Coronary artery (tissue), 2 donors: Measurements from ENCODE around the gene APEX1.
A peak's percentile ranks its signal among the peaks of the same experiment; 100 is the strongest.

Experiments
- DNase-seq: peaks from one replicate; pipeline ENCODE4 v3.0.0-alpha.2; 2017; ENCODE audit warnings: low spot score
- H3K27ac ChIP-seq, 2 donors: fragments of 200-600 bp; sonication (generic); one replicate each; pipeline ENCODE4 v1.5.1; 2016 to 2019
- H3K4me3 ChIP-seq: fragments of 200-600 bp; sonication (generic); 2 replicates; pipeline ENCODE4 v1.5.1; 2016; ENCODE audit warnings: mild to moderate bottlenecking, moderate library complexity
- TF ChIP-seq, protein P1 (sequence below): fragments of 200-600 bp; sonication (generic); IDR thresholded peaks from one replicate; pipeline ENCODE4 v1.5.1; 2019; ENCODE audit warnings: antibody characterized with exemption

Gene APEX1

DNA sequence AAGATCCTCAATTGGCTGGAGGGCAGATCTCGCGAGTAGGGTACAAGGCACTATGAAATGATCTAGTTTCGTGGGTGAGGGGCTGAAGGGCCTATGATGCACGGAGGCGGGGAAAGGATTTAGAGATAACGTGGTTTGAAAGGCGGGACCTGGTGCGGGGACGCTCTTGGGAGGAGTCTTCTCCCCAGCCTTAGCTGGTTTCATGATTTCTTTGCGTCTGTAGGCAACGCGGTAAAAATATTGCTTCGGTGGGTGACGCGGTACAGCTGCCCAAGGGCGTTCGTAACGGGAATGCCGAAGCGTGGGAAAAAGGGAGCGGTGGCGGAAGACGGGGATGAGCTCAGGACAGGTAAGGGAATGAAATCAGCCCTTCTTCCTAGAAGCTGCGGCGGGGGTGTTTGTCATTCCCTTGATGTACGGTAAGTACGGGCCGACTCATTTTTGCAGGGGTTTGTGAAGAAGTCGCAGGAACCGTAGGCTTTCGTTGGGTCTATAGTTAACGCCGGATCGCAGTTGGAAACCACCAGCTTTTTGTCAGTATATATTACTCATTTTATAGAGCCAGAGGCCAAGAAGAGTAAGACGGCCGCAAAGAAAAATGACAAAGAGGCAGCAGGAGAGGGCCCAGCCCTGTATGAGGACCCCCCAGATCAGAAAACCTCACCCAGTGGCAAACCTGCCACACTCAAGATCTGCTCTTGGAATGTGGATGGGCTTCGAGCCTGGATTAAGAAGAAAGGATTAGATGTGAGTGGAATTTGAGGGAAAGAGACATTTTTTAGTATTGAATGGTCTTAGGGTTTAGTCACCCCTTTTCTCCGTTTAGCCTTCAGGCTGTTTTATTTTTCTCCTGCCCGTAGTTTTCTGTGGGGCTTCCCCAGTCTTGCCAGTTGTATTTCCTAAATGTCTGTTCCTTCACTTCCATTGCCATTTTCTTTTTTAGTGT lies 602 bp downstream of the APEX1 start:
- Histone ChIP-seq H3K27ac (peak overlapping the region; percentile 89 to 90), H3K4me3 (peak overlapping the region; percentile 84)
- DNase-seq, result no peak
- TF ChIP-seq, protein P1, sequence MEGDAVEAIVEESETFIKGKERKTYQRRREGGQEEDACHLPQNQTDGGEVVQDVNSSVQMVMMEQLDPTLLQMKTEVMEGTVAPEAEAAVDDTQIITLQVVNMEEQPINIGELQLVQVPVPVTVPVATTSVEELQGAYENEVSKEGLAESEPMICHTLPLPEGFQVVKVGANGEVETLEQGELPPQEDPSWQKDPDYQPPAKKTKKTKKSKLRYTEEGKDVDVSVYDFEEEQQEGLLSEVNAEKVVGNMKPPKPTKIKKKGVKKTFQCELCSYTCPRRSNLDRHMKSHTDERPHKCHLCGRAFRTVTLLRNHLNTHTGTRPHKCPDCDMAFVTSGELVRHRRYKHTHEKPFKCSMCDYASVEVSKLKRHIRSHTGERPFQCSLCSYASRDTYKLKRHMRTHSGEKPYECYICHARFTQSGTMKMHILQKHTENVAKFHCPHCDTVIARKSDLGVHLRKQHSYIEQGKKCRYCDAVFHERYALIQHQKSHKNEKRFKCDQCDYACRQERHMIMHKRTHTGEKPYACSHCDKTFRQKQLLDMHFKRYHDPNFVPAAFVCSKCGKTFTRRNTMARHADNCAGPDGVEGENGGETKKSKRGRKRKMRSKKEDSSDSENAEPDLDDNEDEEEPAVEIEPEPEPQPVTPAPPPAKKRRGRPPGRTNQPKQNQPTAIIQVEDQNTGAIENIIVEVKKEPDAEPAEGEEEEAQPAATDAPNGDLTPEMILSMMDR, result no peak

GRCh38 chr14:20456971-20457370 lies 1.9 kb downstream of the APEX1 start:
- H3K27ac ChIP-seq, result no peak overlapping the region
- no peak for DNase-seq
- TF ChIP-seq, protein P1, result no peak
- no peak overlapping the region for H3K4me3 ChIP-seq

DNA sequence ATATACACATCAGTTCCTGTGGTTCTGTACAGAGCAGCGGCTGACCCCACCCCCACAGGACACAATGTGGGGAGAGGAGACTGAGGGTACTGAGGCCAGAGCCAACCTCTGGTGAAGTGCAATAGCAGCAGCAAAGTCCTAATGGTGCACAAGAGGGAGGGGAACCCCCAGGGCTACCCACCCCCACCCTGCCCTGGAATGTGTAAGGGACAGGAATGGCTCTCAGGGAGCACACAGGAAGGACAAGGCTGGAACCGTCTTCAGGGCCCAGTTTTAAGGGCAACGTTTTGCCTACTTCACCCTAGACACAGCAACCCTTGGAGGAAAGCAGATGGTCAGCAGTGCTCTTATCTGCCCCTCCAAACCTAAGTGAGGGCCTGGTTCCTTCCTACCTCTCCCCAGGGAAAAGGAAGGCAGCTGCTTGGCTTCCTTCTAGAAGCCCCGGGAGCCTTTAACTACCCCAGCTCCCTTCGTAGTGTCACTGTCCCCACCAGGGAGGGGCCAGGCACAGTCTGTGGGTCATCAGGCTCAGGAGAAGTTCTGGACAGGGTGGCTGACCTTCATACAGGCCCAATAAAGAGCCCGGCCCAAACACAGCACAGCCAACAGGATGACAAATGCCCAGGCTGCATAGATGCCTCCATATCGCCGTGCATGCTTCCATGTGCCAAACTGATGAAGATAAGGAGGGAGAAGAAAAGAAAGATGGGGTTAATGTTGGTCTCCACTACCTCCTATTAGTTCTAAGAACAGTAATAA lies 3.2 kb downstream of the APEX1 start:
- TF ChIP-seq, protein P1, result no peak
- no peak for DNase-seq
- peak overlapping the region in 1 of 2 donors; percentile 10 for H3K27ac ChIP-seq
- H3K4me3 ChIP-seq, result no peak overlapping the region

- no peak for DNase-seq
- TF ChIP-seq, protein P1, result no peak
Observed at GRCh38 chr14:20460458-20461224, 5.6 kb downstream of the APEX1 start.

GRCh38 chr14:20461225-20462141 lies 6.5 kb downstream of the APEX1 start, which contains the start of gene PIP4P1:
PIP4P1 (minus strand) TSS chr14:20461434; CDS start chr14:20461325, 109 bp downstream.
- TF ChIP-seq, protein P1, result no peak
- Histone ChIP-seq H3K4me3 (peak within 1 kb of the TSS; percentile 81), H3K27ac (peak within 1 kb of the TSS; percentile 93 to 94)
- peak; percentile 100 for DNase-seq

More at GRCh38 chr14:20460458-20461224, 5.6 kb downstream of the APEX1 start:
- peak overlapping the region; percentile 93 to 94 for H3K27ac ChIP-seq
- H3K4me3 ChIP-seq, result peak overlapping the region; percentile 81
